Lower leg skin (tissue), 4 donors: ENCODE measurements around the gene P2RX1. TPM values are rescaled to one million over a fixed set of nuclear protein-coding genes. Genes with fewer than 3 reads are reported as not detected.
A peak's percentile ranks its signal among the peaks of the same experiment; 100 is the strongest.

Experiments
- DNase-seq, 2 donors: peaks; one replicate each; pipeline ENCODE4 v3.0.0-alpha.2; 2019; ENCODE audit warnings: low spot score in 2 of 2
- H3K4me3 ChIP-seq: fragments of 200-600 bp; sonication (generic); 2 replicates; pipeline ENCODE4 v1.5.1; 2017; ENCODE audit warnings: mild to moderate bottlenecking, low read depth; ENCODE audit not compliant: poor library complexity, severe bottlenecking
- POLR2A ChIP-seq, 2 donors: fragments of 450-650 bp; IDR thresholded peaks; one replicate each; pipeline ENCODE4 v1.6.1; 2016 to 2017; ENCODE audit warnings: antibody characterized with exemption in 2 of 2, mild to moderate bottlenecking in 1 of 2, moderate library complexity in 1 of 2
- WGBS, 2 donors: methylation state at CpG; one replicate each; pipeline ENCODE4 v1.1.5; 2018; 5-methylcytosine and 5-hydroxymethylcytosine counted together
- intact Hi-C: fragments of 100-400 bp; cut with DNase I; formaldehyde crosslinking; loops from one replicate; pipeline ENCODE4 v1.15.0; 2023; ENCODE audit warnings: low total_unique reads
- total RNA-seq, 4 donors: library from RNA; depleted of rRNA; stranded (reverse); fragments of >200 nt; gene quantifications; one replicate each; pipeline ENCODE4 v1.1.0, GENCODE V29; 2016
- TF ChIP-seq, protein P1 (sequence below), 3 donors: fragments of 450-650 bp; IDR thresholded peaks; one replicate each; pipeline ENCODE4 v1.5.1; 2016; ENCODE audit warnings: antibody characterized with exemption in 3 of 3, mild to moderate bottlenecking in 3 of 3, moderate library complexity in 2 of 3

Gene P2RX1
- total RNA-seq, 4 donors from 2014 or later: 0.56 to 5.0 (median 1.0) TPM

DNA sequence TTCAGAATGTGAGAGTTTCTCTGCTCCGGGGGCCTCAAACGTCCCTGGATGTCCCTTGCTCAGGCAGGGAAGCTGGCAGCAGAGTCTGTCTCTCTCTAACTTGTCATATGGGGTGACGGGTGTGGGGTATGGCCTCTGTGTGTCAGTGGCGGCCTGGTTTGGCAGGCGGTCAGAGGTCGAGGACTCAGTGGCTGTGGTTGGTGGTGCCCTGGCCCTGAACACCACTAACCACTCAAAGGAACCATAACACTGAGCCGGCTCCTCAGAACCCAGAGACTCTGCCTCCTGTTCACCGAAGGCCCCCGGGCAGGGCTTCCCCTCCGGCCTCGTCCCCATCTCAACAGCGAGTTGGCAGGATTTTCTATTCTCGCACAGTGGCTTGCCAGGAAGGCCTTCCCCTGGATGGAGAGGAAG is 677 bp downstream of the P2RX1 start:
- no peak overlapping the region for H3K4me3 ChIP-seq
- 64 to 87% methylated on average over 7 to 11 of the region's 13 CpGs for WGBS, 2 donors
- no peak for TF ChIP-seq POLR2A (IDR thresholded peaks at IDR 0.05)
- DNase-seq: no peak
- intact Hi-C loops: no loop called here

DNA sequence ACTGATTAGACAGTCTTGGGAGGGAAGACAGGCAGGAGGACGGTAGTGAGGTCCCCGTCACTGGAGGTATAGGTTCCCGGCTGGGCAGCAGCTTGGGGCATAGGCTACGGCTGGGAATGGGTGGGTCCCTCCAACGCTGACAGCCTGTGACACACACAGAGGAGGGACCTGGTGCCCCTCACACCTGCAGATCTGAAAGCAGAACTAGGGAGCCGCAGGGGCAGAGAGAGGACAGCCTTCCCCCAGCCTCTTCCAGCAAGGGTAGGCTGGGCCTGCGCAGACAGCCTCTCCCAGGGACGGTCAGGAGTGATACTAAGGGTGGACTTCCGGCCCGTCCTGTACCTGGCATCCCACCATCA is 2.0 kb downstream of the P2RX1 start:
- TF ChIP-seq, protein P1, sequence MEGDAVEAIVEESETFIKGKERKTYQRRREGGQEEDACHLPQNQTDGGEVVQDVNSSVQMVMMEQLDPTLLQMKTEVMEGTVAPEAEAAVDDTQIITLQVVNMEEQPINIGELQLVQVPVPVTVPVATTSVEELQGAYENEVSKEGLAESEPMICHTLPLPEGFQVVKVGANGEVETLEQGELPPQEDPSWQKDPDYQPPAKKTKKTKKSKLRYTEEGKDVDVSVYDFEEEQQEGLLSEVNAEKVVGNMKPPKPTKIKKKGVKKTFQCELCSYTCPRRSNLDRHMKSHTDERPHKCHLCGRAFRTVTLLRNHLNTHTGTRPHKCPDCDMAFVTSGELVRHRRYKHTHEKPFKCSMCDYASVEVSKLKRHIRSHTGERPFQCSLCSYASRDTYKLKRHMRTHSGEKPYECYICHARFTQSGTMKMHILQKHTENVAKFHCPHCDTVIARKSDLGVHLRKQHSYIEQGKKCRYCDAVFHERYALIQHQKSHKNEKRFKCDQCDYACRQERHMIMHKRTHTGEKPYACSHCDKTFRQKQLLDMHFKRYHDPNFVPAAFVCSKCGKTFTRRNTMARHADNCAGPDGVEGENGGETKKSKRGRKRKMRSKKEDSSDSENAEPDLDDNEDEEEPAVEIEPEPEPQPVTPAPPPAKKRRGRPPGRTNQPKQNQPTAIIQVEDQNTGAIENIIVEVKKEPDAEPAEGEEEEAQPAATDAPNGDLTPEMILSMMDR (IDR thresholded peaks at IDR 0.05): no peak
- no peak for TF ChIP-seq POLR2A (IDR thresholded peaks at IDR 0.05)
- intact Hi-C loops: loop anchor here (5.0 kb wide), 1 partner anchor 88 kb away; no protein-coding TSS in a partner anchor
- WGBS, 2 donors: 82 to 88% methylated on average over 8 to 10 of the region's 10 CpGs
- no peak overlapping the region for H3K4me3 ChIP-seq
- no peak for DNase-seq

DNA sequence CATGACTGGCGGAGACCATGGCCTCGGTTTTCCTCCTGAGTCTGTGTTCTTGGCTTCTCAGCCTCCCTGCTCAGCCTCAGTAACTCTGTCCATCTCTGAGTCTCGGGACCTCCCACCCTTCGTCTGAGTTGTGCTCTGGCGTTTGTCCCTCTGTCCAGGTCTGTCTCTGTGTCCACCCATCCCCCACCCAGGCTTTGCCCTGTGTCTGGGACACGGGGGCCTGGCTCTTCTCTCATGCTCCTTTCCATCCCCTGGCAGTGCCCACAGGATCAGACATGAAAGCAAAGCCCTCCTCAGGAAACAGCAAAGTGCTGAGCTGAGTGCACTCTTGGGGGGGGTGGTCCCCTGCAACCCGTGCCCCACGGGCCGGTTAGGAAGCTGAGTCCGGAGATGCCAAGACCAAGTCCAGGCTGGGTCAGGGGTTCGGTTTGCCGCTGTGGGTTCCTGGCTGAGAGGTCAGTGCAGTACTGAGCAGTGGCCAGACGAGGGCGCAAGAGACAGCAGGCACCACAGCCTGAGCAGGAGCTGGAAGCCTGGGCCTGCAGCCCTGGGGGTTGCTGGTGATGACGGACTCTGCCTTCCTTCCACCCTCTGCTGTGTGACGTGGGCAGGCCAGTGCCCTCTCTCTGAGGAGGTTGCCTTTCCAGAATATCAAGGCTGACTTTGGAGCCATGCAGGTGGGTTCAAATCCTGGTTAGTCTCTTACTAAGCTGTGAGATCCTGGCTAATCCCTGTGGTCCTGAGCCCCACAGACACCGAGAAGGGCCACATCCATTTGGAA is 2.5 kb downstream of the P2RX1 start:
- no peak for TF ChIP-seq POLR2A (IDR thresholded peaks at IDR 0.05)
- TF ChIP-seq, protein P1 (IDR thresholded peaks at IDR 0.05): peak in 2 of 3 donors; percentile 56 to 64
- no peak overlapping the region for H3K4me3 ChIP-seq
- peak; percentile 66 to 94 for DNase-seq
- 33 to 44% methylated on average over 11 to 15 of the region's 17 CpGs for WGBS, 2 donors
- intact Hi-C loops: loop anchor here (5.0 kb wide), 1 partner anchor 89 kb away; no protein-coding TSS in a partner anchor

DNA sequence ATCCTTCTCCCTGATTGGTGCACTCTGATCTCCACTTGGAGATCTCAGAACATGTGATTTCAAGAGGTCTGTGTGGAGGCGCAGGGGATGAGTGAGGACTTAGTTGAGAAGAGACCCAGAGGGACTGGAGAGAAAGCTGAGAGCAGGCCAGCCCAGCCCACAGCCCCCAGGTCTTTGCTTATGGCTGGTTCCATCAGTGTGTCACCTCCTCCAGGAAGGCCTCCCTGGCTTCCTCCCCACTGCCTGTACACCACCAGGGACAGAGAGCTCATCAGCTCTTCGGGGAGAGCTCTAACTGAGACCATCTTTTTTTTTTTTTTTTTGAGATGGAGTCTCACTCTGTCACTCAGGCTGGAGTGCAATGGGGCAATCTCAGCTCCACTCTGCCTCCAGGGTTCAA is 3.4 kb downstream of the P2RX1 start:
- no peak overlapping the region for H3K4me3 ChIP-seq
- 88 to 92% methylated on average over 2 of the region's 2 CpGs for WGBS, 2 donors
- no peak for TF ChIP-seq POLR2A (IDR thresholded peaks at IDR 0.05)
- TF ChIP-seq, protein P1 (IDR thresholded peaks at IDR 0.05): no peak
- no peak for DNase-seq
- intact Hi-C loops: loop anchor here (5.0 kb wide), 1 partner anchor 89 kb away; no protein-coding TSS in a partner anchor

DNA sequence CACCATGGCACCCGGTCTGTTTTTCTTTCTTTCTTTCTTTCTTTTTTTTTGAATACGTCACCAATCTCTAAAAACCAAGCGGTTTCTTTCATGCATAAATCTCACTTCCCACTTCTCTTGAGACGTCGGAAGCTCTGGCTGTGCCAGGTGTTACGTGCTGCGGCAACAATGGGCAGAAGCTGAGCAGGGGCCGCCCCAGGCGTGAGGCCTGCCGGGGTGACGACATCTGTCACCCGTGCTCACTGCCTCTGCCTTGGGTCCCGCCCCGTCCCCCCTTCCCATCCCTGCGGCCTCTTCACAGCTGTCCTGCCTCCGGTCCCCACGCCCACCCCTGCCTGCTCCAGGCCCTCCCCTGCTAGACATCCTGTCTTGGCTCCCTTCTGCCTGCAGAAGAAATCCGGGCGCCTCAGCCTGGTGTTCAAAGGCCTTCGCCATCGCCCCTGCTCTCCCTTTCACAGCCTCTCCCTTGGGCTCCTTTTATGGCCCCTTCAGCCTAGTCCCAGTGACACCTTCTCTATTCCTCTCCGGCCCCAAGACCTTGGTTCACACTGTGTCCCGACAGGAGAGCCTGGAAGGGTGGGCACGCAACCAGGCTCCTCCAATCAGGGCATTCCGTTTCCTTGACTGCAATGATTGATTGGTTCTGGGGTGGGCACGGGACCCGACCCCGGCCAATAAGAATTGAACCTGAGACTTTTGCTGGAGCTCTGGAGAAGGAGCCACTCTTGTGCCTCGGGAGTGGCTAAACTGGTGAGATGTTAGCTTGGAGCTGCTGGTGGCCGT is 4.8 kb downstream of the P2RX1 start:
- no peak overlapping the region for H3K4me3 ChIP-seq
- no peak for TF ChIP-seq POLR2A (IDR thresholded peaks at IDR 0.05)
- TF ChIP-seq, protein P1 (IDR thresholded peaks at IDR 0.05): no peak
- no peak for DNase-seq
- intact Hi-C loops: loop anchor here (5.0 kb wide), 1 partner anchor 91 kb away; no protein-coding TSS in a partner anchor
- WGBS, 2 donors: 44 to 51% methylated on average over 30 of the region's 30 CpGs
